Stimulated activated CD4-positive, alpha-beta T cell treated with anti-CD3 and anti-CD28 coated beads, Interleukin-1b, Interleukin-23, amount 100 ng/mL, for 4 hours (primary cell): Measurements from ENCODE around the gene KRTAP23-1.

Source experiments
- DNase-seq, 2 donors: peaks; one replicate each; pipeline ENCODE4 v3.0.0-alpha.2; 2020; ENCODE audit warnings: low read depth in 2 of 2

The KRTAP23-1 gene

GRCh38 chr21:30306884-30307283 lies 41.5 kb downstream of the KRTAP23-1 start:
- DNase-seq, result no peak

- no peak for DNase-seq
Measured at GRCh38 chr21:30305136-30305535, 43.3 kb downstream of the KRTAP23-1 start.
